ENCODE data around the gene EZR.
"Not testable (repeated sequence)": the region's sequence is repeated elsewhere in the genome, so short reads cannot be mapped to it uniquely, and the experiment has no call there.

The EZR gene

GRCh38 chr6:158834675-158835385, 15.7 kb upstream of the EZR start:
- no peak for DNase-seq (ENCODE audit: low read depth)
- TF ChIP-seq CTCF (IDR thresholded peaks at IDR 0.05; ENCODE audit: control insufficient read depth, insufficient read depth, low read depth, low read length, missing control alignments), result no peak
- H3K4me3 ChIP-seq (ENCODE audit: control insufficient read depth, low read depth, low read length), result no peak overlapping the region

DNA sequence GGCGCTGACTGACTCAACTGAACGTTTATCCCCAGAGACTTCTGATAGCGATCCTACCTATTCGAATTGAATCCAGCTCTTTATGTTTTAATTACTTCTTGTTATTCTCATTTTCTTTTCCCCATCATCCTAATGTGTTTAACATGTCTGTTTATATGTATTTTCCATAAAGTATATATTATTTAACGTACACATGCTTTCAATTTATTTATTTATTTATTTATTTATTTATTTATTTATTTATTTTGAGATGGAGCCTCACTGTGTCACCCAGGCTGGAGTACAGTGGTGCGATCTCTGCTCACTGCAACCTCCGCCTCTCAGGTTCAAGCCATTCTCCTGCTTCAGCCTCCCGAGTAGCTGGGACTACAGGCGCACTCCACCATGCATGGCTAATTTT, 13.6 kb upstream of the EZR start:
- not testable (repeated sequence) for H3K4me3 ChIP-seq (ENCODE audit: control insufficient read depth, low read depth, low read length); DNase-seq (ENCODE audit: low read depth)

DNA sequence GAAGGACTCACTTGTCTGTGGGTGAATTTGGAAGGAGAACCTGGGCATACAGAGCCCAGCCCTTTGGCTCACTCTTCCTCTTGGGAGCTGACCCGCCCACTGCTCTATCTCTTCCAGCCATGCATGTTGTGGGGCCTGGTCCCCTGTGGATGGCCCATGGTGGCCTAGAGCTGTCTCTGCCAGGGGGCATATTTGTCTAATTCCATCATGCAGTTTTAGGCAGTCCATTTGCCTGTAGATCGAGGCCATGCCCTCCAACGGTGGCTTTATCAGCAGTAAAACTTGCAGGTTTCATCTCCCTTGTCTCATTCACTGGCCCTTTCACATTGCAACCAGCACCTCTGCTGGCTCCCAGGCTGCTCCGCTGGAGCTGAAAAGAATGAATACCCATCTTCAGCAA, 12.9 kb upstream of the EZR start:
- DNase-seq (ENCODE audit: low read depth), result no peak
- no peak for TF ChIP-seq CTCF (IDR thresholded peaks at IDR 0.05; ENCODE audit: control insufficient read depth, insufficient read depth, low read depth, low read length, missing control alignments)
- no peak overlapping the region for H3K4me3 ChIP-seq (ENCODE audit: control insufficient read depth, low read depth, low read length)

DNA sequence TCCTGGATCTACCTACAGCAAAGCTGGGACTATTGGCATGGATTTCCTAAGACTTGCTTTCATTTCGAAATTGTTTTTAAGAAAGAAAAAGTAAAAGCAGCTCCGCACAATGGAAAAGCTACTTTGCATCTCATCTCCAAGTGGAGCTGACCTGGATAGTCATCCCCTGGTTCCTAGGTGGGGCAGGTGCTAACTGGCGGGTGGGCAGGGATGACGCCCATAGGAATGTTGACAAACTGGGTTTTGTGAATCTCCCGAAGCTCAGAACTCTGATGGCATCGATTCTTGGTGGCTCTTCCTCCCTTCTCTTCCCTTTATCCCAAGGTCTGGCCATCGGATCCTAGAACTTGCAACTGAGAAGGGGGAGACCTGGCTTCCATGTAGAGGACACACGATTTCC, 12.4 kb upstream of the EZR start:
- DNase-seq (ENCODE audit: low read depth), result no peak

DNA sequence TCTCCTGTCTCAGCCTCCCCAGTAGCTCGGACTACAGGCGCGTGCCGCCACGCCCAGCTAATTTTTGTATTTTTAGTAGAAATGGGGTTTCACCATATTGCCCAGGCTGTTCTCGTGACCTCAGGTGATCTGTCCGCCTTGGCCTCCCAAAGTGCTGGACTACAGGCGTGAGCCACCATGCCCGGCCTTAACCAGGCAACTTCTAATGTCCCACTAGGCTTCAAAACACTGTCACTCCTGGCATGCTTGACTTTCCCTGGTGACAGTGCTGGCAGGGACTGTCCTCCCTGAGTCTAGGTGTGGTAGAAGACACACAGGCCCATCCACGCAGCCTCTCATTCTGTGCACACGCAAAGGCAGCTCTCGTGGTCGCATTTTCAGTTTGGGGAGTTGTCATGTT, 11.6 kb upstream of the EZR start:
- TF ChIP-seq CTCF (IDR thresholded peaks at IDR 0.05; ENCODE audit: control insufficient read depth, insufficient read depth, low read depth, low read length, missing control alignments), result no peak
- H3K4me3 ChIP-seq (ENCODE audit: control insufficient read depth, low read depth, low read length), result no peak overlapping the region
- DNase-seq (ENCODE audit: low read depth), result no peak

More for the DNA sequence above, 12.4 kb upstream of the EZR start:
- TF ChIP-seq CTCF (IDR thresholded peaks at IDR 0.05; ENCODE audit: control insufficient read depth, insufficient read depth, low read depth, low read length, missing control alignments), result no peak
- H3K4me3 ChIP-seq (ENCODE audit: control insufficient read depth, low read depth, low read length), result no peak overlapping the region

GRCh38 chr6:158828807-158829206, 9.6 kb upstream of the EZR start:
- no peak for TF ChIP-seq CTCF (IDR thresholded peaks at IDR 0.05; ENCODE audit: control insufficient read depth, insufficient read depth, low read depth, low read length, missing control alignments)
- H3K4me3 ChIP-seq (ENCODE audit: control insufficient read depth, low read depth, low read length), result no peak overlapping the region
- no peak for DNase-seq (ENCODE audit: low read depth)

DNA sequence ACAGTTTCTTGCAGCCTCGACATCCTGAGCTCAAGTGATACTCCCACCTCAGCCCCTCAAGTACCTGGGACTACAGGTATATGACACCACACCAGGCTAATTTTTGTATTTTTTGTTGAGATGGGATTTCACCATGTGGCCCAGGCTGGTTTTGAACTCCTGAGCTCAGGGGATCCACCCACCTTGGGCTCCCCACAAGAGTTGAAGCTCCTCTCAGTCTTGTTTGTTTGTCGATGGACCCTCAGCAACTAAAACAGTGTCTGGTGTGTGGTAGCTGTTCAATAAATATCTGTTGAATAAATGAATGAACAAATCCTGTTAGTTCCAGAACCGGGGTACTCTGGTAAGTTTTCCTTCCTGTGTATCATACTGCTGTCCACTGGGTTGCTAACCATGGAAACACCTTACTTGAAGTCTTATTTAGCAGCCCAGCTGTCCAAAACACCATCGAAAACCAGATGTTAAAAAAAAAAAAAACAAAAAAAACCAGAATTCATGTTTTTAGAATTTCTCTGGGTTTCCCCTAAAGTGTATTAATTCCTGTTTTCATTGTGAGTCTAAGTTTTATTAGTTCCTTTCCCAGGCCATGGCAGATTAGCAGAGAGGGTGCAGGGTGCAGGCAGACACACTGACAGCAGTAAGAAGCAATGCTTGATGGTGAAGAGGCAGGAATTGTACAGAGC, 7.8 kb upstream of the EZR start:
- TF ChIP-seq CTCF (IDR thresholded peaks at IDR 0.05; ENCODE audit: control insufficient read depth, insufficient read depth, low read depth, low read length, missing control alignments), result no peak
- DNase-seq (ENCODE audit: low read depth), result no peak
- H3K4me3 ChIP-seq (ENCODE audit: control insufficient read depth, low read depth, low read length), result no peak overlapping the region
